ENCODE measurements around the gene MMP25. TPM values are rescaled to one million over a fixed set of nuclear protein-coding genes. Genes with fewer than 3 reads are reported as not detected.
"Not testable (repeated sequence)": the region's sequence is repeated elsewhere in the genome, so short reads cannot be mapped to it uniquely, and the experiment has no call there.

MMP25 gene
- total RNA-seq, 1 experiment from 2014 or later = 0.11 TPM

DNA sequence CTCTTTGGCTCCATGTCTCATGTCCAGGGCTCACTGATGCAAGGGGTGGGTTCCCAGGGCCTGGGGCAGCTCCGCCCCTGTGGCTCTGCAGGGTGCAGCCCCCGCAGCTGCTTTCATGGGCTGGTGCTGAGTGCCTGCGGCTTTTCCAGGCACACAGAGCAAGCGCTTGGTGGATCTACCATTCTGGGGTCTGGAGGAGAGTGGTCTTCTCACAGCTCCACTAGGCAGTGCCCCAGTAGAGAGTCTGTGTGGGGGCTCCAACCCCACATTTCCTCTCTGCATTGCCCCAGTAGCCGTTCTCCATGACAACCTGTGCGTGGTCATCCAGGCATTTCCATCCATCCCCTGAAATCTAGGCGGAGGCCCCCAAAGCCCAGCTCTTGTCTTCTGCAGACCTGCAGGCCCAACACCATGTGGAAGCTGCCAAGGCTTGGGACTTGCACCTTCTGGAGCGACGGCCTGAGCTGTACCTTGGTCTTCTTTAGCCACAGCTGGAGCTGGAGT, 24.3 kb downstream of the MMP25 start:
- H3K9me3 ChIP-seq = no peaks in the 10 kb centered on the region
- H3K9me3 Mint-ChIP-seq (ENCODE audit: unreplicated experiment) = no peaks in the 10 kb centered on the region
- peaks cover 8% of the 10 kb centered on the region for H3K27me3 Mint-ChIP-seq (ENCODE audit: insufficient read depth, unreplicated experiment)
- H3K4me3 ChIP-seq (ENCODE audit: low read depth, low read length) = no peak overlapping the region
- H3K27me3 ChIP-seq (replicated peaks; ENCODE audit: control insufficient read depth, insufficient read depth, low read length) = no peaks in the 10 kb centered on the region
- no peak for DNase-seq
- ChIA-PET CTCF (no interaction called here), POLR2A (no interaction called here)
- peaks cover 13% of the 10 kb centered on the region for H3K36me3 Mint-ChIP-seq (ENCODE audit: insufficient read depth, unreplicated experiment)
- no peaks in the 10 kb centered on the region for H3K36me3 ChIP-seq (ENCODE audit: control insufficient read depth, insufficient read depth, low read length)
- H3K4me1 ChIP-seq = peaks cover 7% of the 10 kb centered on the region
- intact Hi-C loops (cut with micrococcal nuclease; ENCODE audit: unreplicated experiment) = no loop called here
- BruUV-seq (replicated peaks) = no TSS peak
- TF ChIP-seq, protein P1, sequence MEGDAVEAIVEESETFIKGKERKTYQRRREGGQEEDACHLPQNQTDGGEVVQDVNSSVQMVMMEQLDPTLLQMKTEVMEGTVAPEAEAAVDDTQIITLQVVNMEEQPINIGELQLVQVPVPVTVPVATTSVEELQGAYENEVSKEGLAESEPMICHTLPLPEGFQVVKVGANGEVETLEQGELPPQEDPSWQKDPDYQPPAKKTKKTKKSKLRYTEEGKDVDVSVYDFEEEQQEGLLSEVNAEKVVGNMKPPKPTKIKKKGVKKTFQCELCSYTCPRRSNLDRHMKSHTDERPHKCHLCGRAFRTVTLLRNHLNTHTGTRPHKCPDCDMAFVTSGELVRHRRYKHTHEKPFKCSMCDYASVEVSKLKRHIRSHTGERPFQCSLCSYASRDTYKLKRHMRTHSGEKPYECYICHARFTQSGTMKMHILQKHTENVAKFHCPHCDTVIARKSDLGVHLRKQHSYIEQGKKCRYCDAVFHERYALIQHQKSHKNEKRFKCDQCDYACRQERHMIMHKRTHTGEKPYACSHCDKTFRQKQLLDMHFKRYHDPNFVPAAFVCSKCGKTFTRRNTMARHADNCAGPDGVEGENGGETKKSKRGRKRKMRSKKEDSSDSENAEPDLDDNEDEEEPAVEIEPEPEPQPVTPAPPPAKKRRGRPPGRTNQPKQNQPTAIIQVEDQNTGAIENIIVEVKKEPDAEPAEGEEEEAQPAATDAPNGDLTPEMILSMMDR (IDR thresholded peaks at IDR 0.05; ENCODE audit: insufficient read depth in 1 of 2, low read depth in 1 of 2, low read length in 1 of 2, severe bottlenecking in 1 of 2, unreplicated experiment in 1 of 2) = no peak
- H3K4me3 Mint-ChIP-seq (ENCODE audit: unreplicated experiment) = no peak overlapping the region
- peaks cover 9% of the 10 kb centered on the region for H3K4me1 Mint-ChIP-seq (ENCODE audit: low read depth, unreplicated experiment)
- no peak overlapping the region for H3K27ac Mint-ChIP-seq (ENCODE audit: unreplicated experiment)

DNA sequence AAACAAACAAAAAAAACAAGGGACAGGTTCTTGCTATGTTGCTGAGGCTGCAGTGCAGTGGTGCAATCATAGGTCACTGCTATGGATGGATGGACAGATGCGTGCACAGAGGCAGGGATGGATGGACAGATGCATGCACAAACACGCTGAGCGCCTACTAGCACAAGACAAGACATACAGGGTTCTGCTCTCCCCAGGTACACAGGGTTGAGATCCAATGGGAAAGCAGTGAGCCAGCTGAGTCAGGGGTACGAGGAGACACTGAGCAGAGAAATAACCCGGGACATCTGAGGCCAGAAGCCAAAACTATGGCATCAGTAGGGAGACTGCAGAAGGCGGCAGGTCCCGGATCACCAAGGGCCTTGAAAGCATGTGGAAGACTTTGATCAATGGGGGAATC, 25.3 kb downstream of the MMP25 start:
- Histone ChIP-seq H3K27me3 (replicated peaks; ENCODE audit: control insufficient read depth, insufficient read depth, low read length) (no peaks in the 10 kb centered on the region), H3K36me3 (ENCODE audit: control insufficient read depth, insufficient read depth, low read length) (no peaks in the 10 kb centered on the region), H3K9me3 (no peaks in the 10 kb centered on the region), H3K4me1 (no peaks in the 10 kb centered on the region), H3K4me3 (ENCODE audit: low read depth, low read length) (no peak overlapping the region)
- Mint-ChIP-seq H3K36me3 (ENCODE audit: insufficient read depth, unreplicated experiment) (peaks cover 12% of the 10 kb centered on the region), H3K9me3 (ENCODE audit: unreplicated experiment) (no peaks in the 10 kb centered on the region), H3K27ac (ENCODE audit: unreplicated experiment) (no peak overlapping the region), H3K27me3 (ENCODE audit: insufficient read depth, unreplicated experiment) (peaks cover 8% of the 10 kb centered on the region), H3K4me1 (ENCODE audit: low read depth, unreplicated experiment) (peaks cover 9% of the 10 kb centered on the region), H3K4me3 (ENCODE audit: unreplicated experiment) (no peak overlapping the region)
- no peak for DNase-seq
- ChIA-PET POLR2A (no interaction called here), CTCF (no interaction called here)
- TF ChIP-seq, protein P1 (IDR thresholded peaks at IDR 0.05; ENCODE audit: insufficient read depth in 1 of 2, low read depth in 1 of 2, low read length in 1 of 2, severe bottlenecking in 1 of 2, unreplicated experiment in 1 of 2) = no peak
- no TSS peak for BruUV-seq (replicated peaks)
- intact Hi-C loops (cut with micrococcal nuclease; ENCODE audit: unreplicated experiment) = no loop called here

DNA sequence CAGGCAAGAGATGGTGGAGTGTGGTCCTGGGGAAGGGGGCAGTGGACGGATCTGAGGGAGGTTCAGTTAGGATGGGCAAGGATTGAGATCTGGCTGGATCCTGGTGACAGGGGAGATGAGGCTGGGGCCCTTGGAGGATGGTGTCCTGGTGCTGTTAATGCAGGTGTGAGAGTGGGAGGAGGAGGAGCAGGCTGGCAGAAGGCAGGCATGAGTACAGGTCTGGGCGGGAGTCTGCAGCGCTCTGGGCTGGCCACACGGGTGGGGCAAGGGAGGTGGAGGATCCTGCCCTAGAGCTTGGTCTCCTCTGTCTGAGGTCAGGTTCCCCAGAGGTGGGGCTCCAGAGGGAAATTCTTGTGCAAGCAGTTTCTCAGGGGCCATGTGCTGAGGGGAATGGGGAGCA, 25.8 kb downstream of the MMP25 start:
- POLR2A ChIA-PET; BruUV-seq (replicated peaks); H3K4me3 ChIP-seq (ENCODE audit: low read depth, low read length); CTCF ChIA-PET; H3K4me1 Mint-ChIP-seq (ENCODE audit: low read depth, unreplicated experiment); H3K27me3 Mint-ChIP-seq (ENCODE audit: insufficient read depth, unreplicated experiment); H3K9me3 ChIP-seq; intact Hi-C loops (cut with micrococcal nuclease; ENCODE audit: unreplicated experiment); H3K9me3 Mint-ChIP-seq (ENCODE audit: unreplicated experiment); H3K36me3 Mint-ChIP-seq (ENCODE audit: insufficient read depth, unreplicated experiment); H3K27me3 ChIP-seq (replicated peaks; ENCODE audit: control insufficient read depth, insufficient read depth, low read length); DNase-seq; H3K36me3 ChIP-seq (ENCODE audit: control insufficient read depth, insufficient read depth, low read length); H3K4me1 ChIP-seq; H3K27ac Mint-ChIP-seq (ENCODE audit: unreplicated experiment); H3K4me3 Mint-ChIP-seq (ENCODE audit: unreplicated experiment): not testable (repeated sequence)

DNA sequence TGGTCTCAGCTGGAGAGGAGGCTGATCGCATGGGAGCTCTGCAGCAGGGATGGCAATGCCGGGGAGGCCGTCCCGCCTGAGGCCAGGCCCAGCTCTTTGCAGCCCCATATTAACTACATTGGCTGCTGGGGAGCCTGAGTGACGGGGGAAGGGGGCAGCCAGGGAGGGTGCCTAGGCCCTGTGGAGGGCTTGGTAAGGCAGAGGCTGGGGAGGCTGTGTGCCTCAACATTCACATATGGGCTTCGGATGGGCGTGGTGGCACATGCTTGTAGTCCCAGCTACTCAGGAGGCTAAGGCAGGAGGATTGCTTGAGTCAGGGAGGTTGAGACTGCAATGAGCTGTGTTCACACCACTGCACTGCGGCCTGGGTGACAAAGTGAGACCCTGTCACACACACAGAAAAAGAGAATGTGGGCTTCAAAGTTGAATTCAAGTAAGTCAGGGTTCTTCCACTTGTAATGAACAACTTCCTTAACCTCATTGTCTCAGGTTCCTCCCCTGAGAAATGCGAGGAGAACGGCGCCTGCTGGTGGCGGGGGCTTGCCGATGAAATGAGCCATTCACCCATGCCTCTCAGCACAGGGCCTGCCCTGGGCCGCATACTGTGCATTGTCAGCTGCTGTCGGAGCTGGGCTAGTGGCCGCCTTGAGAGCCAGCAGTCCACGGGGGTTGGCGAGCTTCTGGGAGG, 26.4 kb downstream of the MMP25 start:
- H3K36me3 ChIP-seq (ENCODE audit: control insufficient read depth, insufficient read depth, low read length); H3K27ac Mint-ChIP-seq (ENCODE audit: unreplicated experiment); CTCF ChIA-PET; H3K4me1 ChIP-seq; H3K9me3 ChIP-seq; H3K36me3 Mint-ChIP-seq (ENCODE audit: insufficient read depth, unreplicated experiment); H3K27me3 ChIP-seq (replicated peaks; ENCODE audit: control insufficient read depth, insufficient read depth, low read length); DNase-seq; BruUV-seq (replicated peaks); H3K4me1 Mint-ChIP-seq (ENCODE audit: low read depth, unreplicated experiment); intact Hi-C loops (cut with micrococcal nuclease; ENCODE audit: unreplicated experiment); H3K4me3 Mint-ChIP-seq (ENCODE audit: unreplicated experiment); H3K27me3 Mint-ChIP-seq (ENCODE audit: insufficient read depth, unreplicated experiment); H3K4me3 ChIP-seq (ENCODE audit: low read depth, low read length); H3K9me3 Mint-ChIP-seq (ENCODE audit: unreplicated experiment); POLR2A ChIA-PET: not testable (repeated sequence)
